ENCODE results near the gene ALCAM.
"Not testable (repeated sequence)": the region's sequence is repeated elsewhere in the genome, so short reads cannot be mapped to it uniquely, and the experiment has no call there.

Gene ALCAM

GRCh38 chr3:105582015-105582414 is 215.3 kb downstream of the ALCAM start:
- DNase-seq (ENCODE audit: low read depth), result no peak
- TF ChIP-seq CTCF (IDR thresholded peaks at IDR 0.05; ENCODE audit: low read depth, low read length, missing control alignments), result no peak
- no peak overlapping the region for H3K4me3 ChIP-seq (ENCODE audit: low read depth, low read length)

GRCh38 chr3:105584003-105584790 is 217.5 kb downstream of the ALCAM start:
- DNase-seq (ENCODE audit: low read depth), result no peak

GRCh38 chr3:105593315-105593714 is 226.6 kb downstream of the ALCAM start:
- TF ChIP-seq CTCF (IDR thresholded peaks at IDR 0.05; ENCODE audit: low read depth, low read length, missing control alignments), result no peak
- no peak overlapping the region for H3K4me3 ChIP-seq (ENCODE audit: low read depth, low read length)
- no peak for DNase-seq (ENCODE audit: low read depth)

More at GRCh38 chr3:105584003-105584790, 217.5 kb downstream of the ALCAM start:
- no peak for TF ChIP-seq CTCF (IDR thresholded peaks at IDR 0.05; ENCODE audit: low read depth, low read length, missing control alignments)
- no peak overlapping the region for H3K4me3 ChIP-seq (ENCODE audit: low read depth, low read length)

- DNase-seq (ENCODE audit: low read depth), result no peak
- H3K4me3 ChIP-seq (ENCODE audit: low read depth, low read length), result no peak overlapping the region
- no peak for TF ChIP-seq CTCF (IDR thresholded peaks at IDR 0.05; ENCODE audit: low read depth, low read length, missing control alignments)
Observed at GRCh38 chr3:105594219-105594618, 227.5 kb downstream of the ALCAM start.

GRCh38 chr3:105598042-105598796 is 231.5 kb downstream of the ALCAM start:
- H3K4me3 ChIP-seq (ENCODE audit: low read depth, low read length), result no peak overlapping the region
- no peak for DNase-seq (ENCODE audit: low read depth)
- no peak for TF ChIP-seq CTCF (IDR thresholded peaks at IDR 0.05; ENCODE audit: low read depth, low read length, missing control alignments)

GRCh38 chr3:105599350-105599749 is 232.6 kb downstream of the ALCAM start:
- TF ChIP-seq CTCF (IDR thresholded peaks at IDR 0.05; ENCODE audit: low read depth, low read length, missing control alignments), result no peak

GRCh38 chr3:105601756-105602155 is 235.0 kb downstream of the ALCAM start:
- H3K4me3 ChIP-seq (ENCODE audit: low read depth, low read length); DNase-seq (ENCODE audit: low read depth): not testable (repeated sequence)

More at GRCh38 chr3:105599350-105599749, 232.6 kb downstream of the ALCAM start:
- no peak overlapping the region for H3K4me3 ChIP-seq (ENCODE audit: low read depth, low read length)
- no peak for DNase-seq (ENCODE audit: low read depth)

GRCh38 chr3:105602286-105602685 is 235.6 kb downstream of the ALCAM start:
- H3K4me3 ChIP-seq (ENCODE audit: low read depth, low read length); DNase-seq (ENCODE audit: low read depth): not testable (repeated sequence)

- not testable (repeated sequence) for H3K4me3 ChIP-seq (ENCODE audit: low read depth, low read length); DNase-seq (ENCODE audit: low read depth)
Observed at GRCh38 chr3:105603516-105603915, 236.8 kb downstream of the ALCAM start.
